A549 (cell line): ENCODE results near the gene AKAP8L.

ENCODE experiments used
- CEBPB ChIP-seq, 2 experiments: fragments of >200 bp in 1 of 2; sonication (Bioruptor Twin) in 1 of 2; formaldehyde crosslinking in 1 of 2; IDR thresholded peaks; 2 replicates each; pipeline ENCODE4 v1.6.1; 2012 to 2016
- EP300 ChIP-seq, 2 experiments: fragments of >200 bp; sonication (Bioruptor Twin); formaldehyde crosslinking; IDR thresholded peaks; 2 replicates in 1 of 2; 3 replicates in 1 of 2; pipeline ENCODE4 v1.6.1; 2016 to 2017
- JUN ChIP-seq, 2 experiments: fragments of >200 bp; sonication (Bioruptor Twin); formaldehyde crosslinking; IDR thresholded peaks; 2 replicates in 1 of 2; 3 replicates in 1 of 2; pipeline ENCODE4 v1.6.1; 2016 to 2017
- JUNB ChIP-seq: fragments of >200 bp; sonication (Bioruptor Twin); formaldehyde crosslinking; IDR thresholded peaks from 2 replicates; pipeline ENCODE4 v1.6.1; 2016
- MAFK ChIP-seq: fragments of 450-650 bp; IDR thresholded peaks from 2 replicates; pipeline ENCODE4 v1.6.1; 2014; ENCODE audit not compliant: partially characterized antibody
- NR3C1 ChIP-seq: fragments of >200 bp; sonication (Bioruptor Twin); formaldehyde crosslinking; IDR thresholded peaks from 3 replicates; pipeline ENCODE4 v1.6.1; 2017
- POLR2A ChIP-seq: IDR thresholded peaks from 2 replicates; pipeline ENCODE4 v1.6.1; 2012; ENCODE audit warnings: mild to moderate bottlenecking, low read length
- RCOR1 ChIP-seq: fragments of 150-350 bp; IDR thresholded peaks from 2 replicates; pipeline ENCODE4 v1.6.1; 2014; ENCODE audit warnings: antibody characterized with exemption, low read length, low read depth
- RNF2 ChIP-seq: fragments of 200-600 bp; sonication (generic); IDR thresholded peaks from 2 replicates; pipeline ENCODE4 v1.6.1; 2016; ENCODE audit warnings: low read depth, mild to moderate bottlenecking, antibody characterized with exemption, moderate library complexity, borderline replicate concordance
- SMC3 ChIP-seq: fragments of >200 bp; sonication (Bioruptor Twin); formaldehyde crosslinking; IDR thresholded peaks from 3 replicates; pipeline ENCODE4 v1.6.1; 2018; ENCODE audit warnings: inconsistent platforms
- TP53 ChIP-seq: fragments of 250-450 bp; sonication (Bioruptor Pico); IDR thresholded peaks from 2 replicates; pipeline ENCODE4 v1.5.0; 2021; ENCODE audit warnings: mild to moderate bottlenecking, moderate library complexity
- TF ChIP-seq, protein P1 (sequence below): fragments of >200 bp; sonication (Bioruptor Twin); formaldehyde crosslinking; IDR thresholded peaks from 3 replicates; pipeline ENCODE4 v1.5.1; 2016
- TF ChIP-seq, protein P2 (sequence below): IDR thresholded peaks from 2 replicates; pipeline ENCODE4 v1.6.1; 2012
- TF ChIP-seq, protein P3 (sequence below): fragments of 200-600 bp; sonication (generic); IDR thresholded peaks from 2 replicates; pipeline ENCODE4 v1.6.1; 2016; ENCODE audit warnings: antibody characterized with exemption, mild to moderate bottlenecking, moderate library complexity

DNA sequence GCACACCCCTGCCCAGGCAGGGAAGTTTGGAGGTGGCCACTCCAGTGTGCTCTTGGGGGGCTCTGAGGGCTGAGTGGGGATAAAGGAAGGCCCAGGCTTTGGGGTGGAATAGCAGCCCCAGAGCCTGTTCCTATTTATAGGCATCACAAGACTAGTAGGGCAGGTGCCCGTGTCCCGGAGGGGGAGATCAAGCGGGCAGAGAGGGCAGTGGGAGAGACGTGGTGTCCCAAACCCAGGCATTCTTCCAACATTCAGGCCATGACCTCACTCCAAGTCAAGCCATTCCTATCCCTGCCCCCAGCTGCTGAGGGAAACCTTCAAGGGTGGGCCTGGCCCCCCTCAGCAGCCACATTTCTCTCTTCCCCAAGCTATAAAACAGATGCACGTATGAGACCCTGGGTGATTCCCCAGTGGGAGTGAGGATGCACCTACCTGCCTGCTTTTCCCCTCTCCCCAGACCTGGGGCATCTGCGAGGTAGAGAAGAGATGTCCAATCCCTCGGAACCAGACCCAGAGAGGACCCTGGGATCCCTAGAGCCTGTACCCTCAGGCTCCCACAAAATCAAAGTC is 27.1 kb upstream of the AKAP8L start:
- TF ChIP-seq RNF2, result no peak
- TF ChIP-seq, protein P1, sequence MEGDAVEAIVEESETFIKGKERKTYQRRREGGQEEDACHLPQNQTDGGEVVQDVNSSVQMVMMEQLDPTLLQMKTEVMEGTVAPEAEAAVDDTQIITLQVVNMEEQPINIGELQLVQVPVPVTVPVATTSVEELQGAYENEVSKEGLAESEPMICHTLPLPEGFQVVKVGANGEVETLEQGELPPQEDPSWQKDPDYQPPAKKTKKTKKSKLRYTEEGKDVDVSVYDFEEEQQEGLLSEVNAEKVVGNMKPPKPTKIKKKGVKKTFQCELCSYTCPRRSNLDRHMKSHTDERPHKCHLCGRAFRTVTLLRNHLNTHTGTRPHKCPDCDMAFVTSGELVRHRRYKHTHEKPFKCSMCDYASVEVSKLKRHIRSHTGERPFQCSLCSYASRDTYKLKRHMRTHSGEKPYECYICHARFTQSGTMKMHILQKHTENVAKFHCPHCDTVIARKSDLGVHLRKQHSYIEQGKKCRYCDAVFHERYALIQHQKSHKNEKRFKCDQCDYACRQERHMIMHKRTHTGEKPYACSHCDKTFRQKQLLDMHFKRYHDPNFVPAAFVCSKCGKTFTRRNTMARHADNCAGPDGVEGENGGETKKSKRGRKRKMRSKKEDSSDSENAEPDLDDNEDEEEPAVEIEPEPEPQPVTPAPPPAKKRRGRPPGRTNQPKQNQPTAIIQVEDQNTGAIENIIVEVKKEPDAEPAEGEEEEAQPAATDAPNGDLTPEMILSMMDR, result no peak
- TF ChIP-seq, protein P2, sequence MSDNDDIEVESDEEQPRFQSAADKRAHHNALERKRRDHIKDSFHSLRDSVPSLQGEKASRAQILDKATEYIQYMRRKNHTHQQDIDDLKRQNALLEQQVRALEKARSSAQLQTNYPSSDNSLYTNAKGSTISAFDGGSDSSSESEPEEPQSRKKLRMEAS, result no peak
- TF ChIP-seq, protein P3, sequence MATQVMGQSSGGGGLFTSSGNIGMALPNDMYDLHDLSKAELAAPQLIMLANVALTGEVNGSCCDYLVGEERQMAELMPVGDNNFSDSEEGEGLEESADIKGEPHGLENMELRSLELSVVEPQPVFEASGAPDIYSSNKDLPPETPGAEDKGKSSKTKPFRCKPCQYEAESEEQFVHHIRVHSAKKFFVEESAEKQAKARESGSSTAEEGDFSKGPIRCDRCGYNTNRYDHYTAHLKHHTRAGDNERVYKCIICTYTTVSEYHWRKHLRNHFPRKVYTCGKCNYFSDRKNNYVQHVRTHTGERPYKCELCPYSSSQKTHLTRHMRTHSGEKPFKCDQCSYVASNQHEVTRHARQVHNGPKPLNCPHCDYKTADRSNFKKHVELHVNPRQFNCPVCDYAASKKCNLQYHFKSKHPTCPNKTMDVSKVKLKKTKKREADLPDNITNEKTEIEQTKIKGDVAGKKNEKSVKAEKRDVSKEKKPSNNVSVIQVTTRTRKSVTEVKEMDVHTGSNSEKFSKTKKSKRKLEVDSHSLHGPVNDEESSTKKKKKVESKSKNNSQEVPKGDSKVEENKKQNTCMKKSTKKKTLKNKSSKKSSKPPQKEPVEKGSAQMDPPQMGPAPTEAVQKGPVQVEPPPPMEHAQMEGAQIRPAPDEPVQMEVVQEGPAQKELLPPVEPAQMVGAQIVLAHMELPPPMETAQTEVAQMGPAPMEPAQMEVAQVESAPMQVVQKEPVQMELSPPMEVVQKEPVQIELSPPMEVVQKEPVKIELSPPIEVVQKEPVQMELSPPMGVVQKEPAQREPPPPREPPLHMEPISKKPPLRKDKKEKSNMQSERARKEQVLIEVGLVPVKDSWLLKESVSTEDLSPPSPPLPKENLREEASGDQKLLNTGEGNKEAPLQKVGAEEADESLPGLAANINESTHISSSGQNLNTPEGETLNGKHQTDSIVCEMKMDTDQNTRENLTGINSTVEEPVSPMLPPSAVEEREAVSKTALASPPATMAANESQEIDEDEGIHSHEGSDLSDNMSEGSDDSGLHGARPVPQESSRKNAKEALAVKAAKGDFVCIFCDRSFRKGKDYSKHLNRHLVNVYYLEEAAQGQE, result no peak
- TF ChIP-seq SMC3, result no peak
- no peak for TF ChIP-seq MAFK
- TF ChIP-seq POLR2A, result no peak
- no peak for TF ChIP-seq JUN (IDR thresholded peaks at IDR 0.05)
- TF ChIP-seq TP53, result no peak
- no peak for TF ChIP-seq NR3C1
- no peak for TF ChIP-seq RCOR1
- no peak for TF ChIP-seq EP300 (IDR thresholded peaks at IDR 0.05)
- no peak for TF ChIP-seq CEBPB (IDR thresholded peaks at IDR 0.05)
- no peak for TF ChIP-seq JUNB
